T-helper 1 cell (primary cell): ENCODE data around the gene DOK1.

Experiments used
- DNase-seq, 5 donors: peaks; one replicate each; pipeline ENCODE4 v3.0.0-alpha.2; 2012 to 2020

The DOK1 gene

DNA sequence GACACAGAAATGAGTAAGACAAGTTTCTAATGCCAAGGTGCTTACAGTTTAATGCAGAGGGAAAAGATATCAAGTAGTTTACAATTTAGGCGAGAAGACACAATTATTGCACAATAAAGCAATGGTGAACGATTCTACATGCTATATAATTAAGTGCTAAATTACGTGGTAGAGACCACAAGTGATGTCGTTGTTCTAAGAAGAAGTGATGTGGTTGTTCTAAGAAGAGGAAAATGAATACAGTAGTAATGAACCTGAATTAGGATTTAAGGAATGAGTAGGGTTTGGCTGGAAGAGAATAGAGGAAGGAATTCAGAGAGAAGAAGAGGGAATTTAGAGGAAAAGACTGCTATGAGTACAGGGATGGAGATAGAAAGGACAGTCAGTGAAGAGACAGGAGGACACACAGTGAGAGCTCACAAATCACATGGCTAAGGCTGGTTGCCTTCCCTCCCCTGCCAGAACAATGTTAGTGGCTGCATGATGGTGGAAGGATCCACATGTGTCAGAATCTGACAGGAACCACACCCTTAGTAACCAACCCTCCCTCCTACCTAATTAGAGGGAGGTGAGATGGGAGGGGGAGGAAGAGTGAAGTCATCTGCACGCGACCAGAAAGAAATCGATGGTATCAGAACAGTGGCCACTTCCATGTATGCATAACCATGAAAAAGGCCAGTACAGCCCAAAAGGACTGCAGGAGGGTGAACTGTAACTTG is 48.9 kb downstream of the DOK1 start:
- peak in 1 of 5 donors; percentile 50 for DNase-seq

DNA sequence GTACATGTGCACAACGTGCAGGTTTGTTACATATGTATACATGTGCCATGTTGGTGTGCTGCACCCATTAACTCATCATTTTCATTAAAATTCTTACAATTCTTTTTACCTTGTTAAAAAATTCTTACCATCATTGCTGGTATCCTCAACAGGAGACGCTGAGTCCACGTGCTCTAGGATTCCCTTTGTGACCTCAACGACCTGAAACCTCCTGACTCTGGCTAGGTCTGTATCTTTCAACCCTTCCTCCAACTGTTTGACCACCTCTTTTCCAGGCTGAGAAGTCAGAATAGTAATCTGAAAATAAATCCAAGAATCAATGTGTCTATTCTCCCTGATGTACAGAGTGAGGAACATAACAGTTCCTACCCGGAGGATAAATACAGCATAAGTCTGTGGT is 52.4 kb downstream of the DOK1 start:
- no peak for DNase-seq
